ENCODE results near the gene MINDY4.

GRCh38 chr7:30894866-30895605, 123.8 kb downstream of the MINDY4 start:
- TF ChIP-seq EZH2 (IDR thresholded peaks at IDR 0.05; ENCODE audit: borderline replicate concordance, insufficient read depth, low read depth, low read length, poor library complexity, severe bottlenecking) (no peak), CTCF (IDR thresholded peaks at IDR 0.05) (no peak)
